ENCODE results near the gene DAAM1. TPM values are rescaled to one million over a fixed set of nuclear protein-coding genes. Genes with fewer than 3 reads are reported as not detected.
A peak's percentile ranks its signal among the peaks of the same experiment; 100 is the strongest.

The DAAM1 gene
- polyA plus RNA-seq, 1 donor (not counting 4 experiments of a cell fraction or from before 2014, with no cell fraction given), result 44.6 TPM

- H3K79me2 ChIP-seq (ENCODE audit: control insufficient read depth, insufficient read depth, low read length), result peaks cover 2% of the 10 kb centered on the region
- H3K4me3 ChIP-seq (ENCODE audit: control insufficient read depth in 2 of 3, extremely low read depth in 1 of 3, insufficient read depth in 2 of 3, low read depth in 1 of 3, low read length in 3 of 3), result no peak overlapping the region
- H3K9me1 ChIP-seq (ENCODE audit: control insufficient read depth, extremely low read depth, insufficient read depth, low read length), result no peaks in the 10 kb centered on the region
- H3K4me2 ChIP-seq (ENCODE audit: control insufficient read depth, extremely low read depth, insufficient read depth, low read depth, low read length), result no peak overlapping the region
- no peaks in the 10 kb centered on the region for H3K27me3 ChIP-seq (ENCODE audit: control insufficient read depth, extremely low read depth, insufficient read depth, low read length)
- peak; percentile 64 for DNase-seq (ENCODE audit: low read depth, low spot score)
- no peaks in the 10 kb centered on the region for H3K9me3 ChIP-seq (ENCODE audit: control insufficient read depth, low read depth, low read length)
- no peak overlapping the region for H3K9ac ChIP-seq (ENCODE audit: control insufficient read depth, extremely low read depth, insufficient read depth, low read length)
- H3K4me1 ChIP-seq (ENCODE audit: control insufficient read depth, extremely low read depth, insufficient read depth, low read length), result peaks cover 8% of the 10 kb centered on the region
- no peak for TF ChIP-seq EZH2 (IDR thresholded peaks at IDR 0.05; ENCODE audit: low read length)
- TF ChIP-seq, protein P1, sequence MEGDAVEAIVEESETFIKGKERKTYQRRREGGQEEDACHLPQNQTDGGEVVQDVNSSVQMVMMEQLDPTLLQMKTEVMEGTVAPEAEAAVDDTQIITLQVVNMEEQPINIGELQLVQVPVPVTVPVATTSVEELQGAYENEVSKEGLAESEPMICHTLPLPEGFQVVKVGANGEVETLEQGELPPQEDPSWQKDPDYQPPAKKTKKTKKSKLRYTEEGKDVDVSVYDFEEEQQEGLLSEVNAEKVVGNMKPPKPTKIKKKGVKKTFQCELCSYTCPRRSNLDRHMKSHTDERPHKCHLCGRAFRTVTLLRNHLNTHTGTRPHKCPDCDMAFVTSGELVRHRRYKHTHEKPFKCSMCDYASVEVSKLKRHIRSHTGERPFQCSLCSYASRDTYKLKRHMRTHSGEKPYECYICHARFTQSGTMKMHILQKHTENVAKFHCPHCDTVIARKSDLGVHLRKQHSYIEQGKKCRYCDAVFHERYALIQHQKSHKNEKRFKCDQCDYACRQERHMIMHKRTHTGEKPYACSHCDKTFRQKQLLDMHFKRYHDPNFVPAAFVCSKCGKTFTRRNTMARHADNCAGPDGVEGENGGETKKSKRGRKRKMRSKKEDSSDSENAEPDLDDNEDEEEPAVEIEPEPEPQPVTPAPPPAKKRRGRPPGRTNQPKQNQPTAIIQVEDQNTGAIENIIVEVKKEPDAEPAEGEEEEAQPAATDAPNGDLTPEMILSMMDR (optimal IDR thresholded peaks at IDR 0.05 in 1 of 3, IDR thresholded peaks at IDR 0.05 in 1 of 3, conservative IDR thresholded peaks at IDR 0.05 in 1 of 3; ENCODE audit: extremely low read depth in 1 of 3, insufficient read depth in 2 of 3, low read length in 3 of 3), result no peak
- dilution Hi-C loops (cut with MboI; ENCODE audit: extremely low pct_ligation_motif_present, low sequenced_read_pairs), result no loop called here
- no peak overlapping the region for H2AFZ ChIP-seq (ENCODE audit: control insufficient read depth, low read length)
- no peak for FAIRE-seq
- peaks cover 7 to 9% of the 10 kb centered on the region in 2 experiments for H3K36me3 ChIP-seq (ENCODE audit: control insufficient read depth in 2 of 2, extremely low read depth in 1 of 2, insufficient read depth in 2 of 2, low read length in 2 of 2)
- no peak overlapping the region for H3K27ac ChIP-seq (ENCODE audit: control insufficient read depth, insufficient read depth, low read length)
- no peaks in the 10 kb centered on the region for H4K20me1 ChIP-seq (ENCODE audit: control insufficient read depth, extremely low read depth, insufficient read depth, low read length)
Observed at GRCh38 chr14:59265808-59266207, 77.3 kb downstream of the DAAM1 start.

DNA sequence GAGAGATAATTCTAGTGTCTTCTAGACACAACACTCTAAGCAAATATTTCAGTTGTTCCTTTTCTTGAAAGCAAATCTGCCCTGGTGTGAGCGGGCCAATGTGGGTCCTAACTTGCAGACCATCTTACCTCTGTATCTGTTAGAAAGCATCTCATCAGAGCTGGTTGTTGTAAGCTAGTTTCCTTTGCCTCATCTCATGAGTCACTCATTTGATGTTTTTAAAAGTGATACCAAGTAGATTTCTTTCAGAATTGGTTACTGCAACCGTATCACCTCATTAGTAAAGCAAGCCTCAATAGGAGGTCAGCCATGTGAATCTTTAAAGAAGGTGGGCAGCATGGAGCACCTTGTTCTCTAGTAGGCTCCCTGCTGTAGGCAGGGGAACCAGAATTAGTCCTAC lies 78.6 kb downstream of the DAAM1 start:
- FAIRE-seq (no peak), DNase-seq (ENCODE audit: low read depth, low spot score) (no peak)
- peaks cover 7 to 9% of the 10 kb centered on the region in 2 experiments for H3K36me3 ChIP-seq (ENCODE audit: control insufficient read depth in 2 of 2, extremely low read depth in 1 of 2, insufficient read depth in 2 of 2, low read length in 2 of 2)
- no peaks in the 10 kb centered on the region for H3K79me2 ChIP-seq (ENCODE audit: control insufficient read depth, insufficient read depth, low read length)
- H4K20me1 ChIP-seq (ENCODE audit: control insufficient read depth, extremely low read depth, insufficient read depth, low read length), result no peaks in the 10 kb centered on the region
- H3K4me3 ChIP-seq (ENCODE audit: control insufficient read depth in 2 of 3, extremely low read depth in 1 of 3, insufficient read depth in 2 of 3, low read depth in 1 of 3, low read length in 3 of 3), result no peak overlapping the region
- H3K4me2 ChIP-seq (ENCODE audit: control insufficient read depth, extremely low read depth, insufficient read depth, low read depth, low read length), result no peak overlapping the region
- peaks cover 16% of the 10 kb centered on the region for H3K4me1 ChIP-seq (ENCODE audit: control insufficient read depth, extremely low read depth, insufficient read depth, low read length)
- no peaks in the 10 kb centered on the region for H3K27me3 ChIP-seq (ENCODE audit: control insufficient read depth, extremely low read depth, insufficient read depth, low read length)
- TF ChIP-seq EZH2 (IDR thresholded peaks at IDR 0.05; ENCODE audit: low read length), result no peak
- TF ChIP-seq, protein P1 (optimal IDR thresholded peaks at IDR 0.05 in 1 of 3, IDR thresholded peaks at IDR 0.05 in 1 of 3, conservative IDR thresholded peaks at IDR 0.05 in 1 of 3; ENCODE audit: extremely low read depth in 1 of 3, insufficient read depth in 2 of 3, low read length in 3 of 3), result no peak
- H3K27ac ChIP-seq (ENCODE audit: control insufficient read depth, insufficient read depth, low read length), result no peak overlapping the region
- no peaks in the 10 kb centered on the region for H3K9me3 ChIP-seq (ENCODE audit: control insufficient read depth, low read depth, low read length)
- dilution Hi-C loops (cut with MboI; ENCODE audit: extremely low pct_ligation_motif_present, low sequenced_read_pairs), result no loop called here
- no peak overlapping the region for H3K9ac ChIP-seq (ENCODE audit: control insufficient read depth, extremely low read depth, insufficient read depth, low read length)
- no peak overlapping the region for H2AFZ ChIP-seq (ENCODE audit: control insufficient read depth, low read length)
- H3K9me1 ChIP-seq (ENCODE audit: control insufficient read depth, extremely low read depth, insufficient read depth, low read length), result no peaks in the 10 kb centered on the region
